Skeletal muscle tissue (tissue), 4 donors: ENCODE data around the gene LTC4S. TPM values are rescaled to one million over a fixed set of nuclear protein-coding genes. Genes with fewer than 3 reads are reported as not detected.

Experiments used
- H3K27ac ChIP-seq: one replicate; pipeline ENCODE4 v1.7.0; 2013; ENCODE audit warnings: mild to moderate bottlenecking, low read depth, low read length, inconsistent platforms
- H3K27me3 ChIP-seq, 3 donors: one replicate each; pipeline ENCODE4 v1.7.0; 2013; ENCODE audit warnings: low read length in 3 of 3; ENCODE audit not compliant: control insufficient read depth in 3 of 3, insufficient read depth in 3 of 3
- H3K36me3 ChIP-seq, 3 donors: one replicate each; pipeline ENCODE4 v1.7.0; 2013; ENCODE audit warnings: low read length in 3 of 3; ENCODE audit not compliant: control insufficient read depth in 3 of 3, insufficient read depth in 3 of 3
- H3K4me1 ChIP-seq, 3 donors: one replicate each; pipeline ENCODE4 v1.7.0; 2013; ENCODE audit warnings: low read length in 3 of 3, mild to moderate bottlenecking in 3 of 3; ENCODE audit not compliant: control insufficient read depth in 3 of 3, insufficient read depth in 3 of 3
- H3K4me3 ChIP-seq, 3 donors: one replicate each; pipeline ENCODE4 v1.7.0; 2013; ENCODE audit warnings: low read length in 3 of 3
- H3K9ac ChIP-seq, 3 donors: one replicate each; pipeline ENCODE4 v1.7.0; 2013; ENCODE audit warnings: low read length in 3 of 3, mild to moderate bottlenecking in 3 of 3, moderate library complexity in 2 of 3, low read depth in 1 of 3
- H3K9me3 ChIP-seq, 3 donors: one replicate each; pipeline ENCODE4 v1.7.0; 2013; ENCODE audit warnings: low read length in 3 of 3; ENCODE audit not compliant: control insufficient read depth in 3 of 3
- total RNA-seq: library from RNA; depleted of rRNA; stranded (reverse); fragments of >200 nt; gene quantifications from one replicate; pipeline ENCODE4 v1.2.3, GENCODE V29; 2014
- donor health status: Osteomylitis.

LTC4S gene
- total RNA-seq, 1 donor from 2014 or later, result 3.7 TPM

GRCh38 chr5:179768326-179769085, 25.3 kb upstream of the LTC4S start:
- Histone ChIP-seq H3K27me3 (no peaks in the 10 kb centered on the region), H3K9ac (no peak overlapping the region), H3K4me1 (peaks cover 23 to 24% (median 24%) of the 10 kb centered on the region in 3 donors), H3K27ac (no peak overlapping the region), H3K4me3 (no peak overlapping the region), H3K9me3 (no peaks in the 10 kb centered on the region), H3K36me3 (peaks cover 47 to 60% (median 50%) of the 10 kb centered on the region in 3 donors)

GRCh38 chr5:179769271-179769670, 24.5 kb upstream of the LTC4S start:
- peaks cover 55 to 68% (median 58%) of the 10 kb centered on the region in 3 donors for H3K36me3 ChIP-seq
- no peaks in the 10 kb centered on the region for H3K9me3 ChIP-seq
- no peaks in the 10 kb centered on the region for H3K27me3 ChIP-seq
- H3K27ac ChIP-seq, result no peak overlapping the region
- H3K4me3 ChIP-seq, result no peak overlapping the region
- no peak overlapping the region for H3K9ac ChIP-seq
- H3K4me1 ChIP-seq, result peaks cover 16 to 19% (median 17%) of the 10 kb centered on the region in 3 donors

GRCh38 chr5:179769796-179770195, 24.0 kb upstream of the LTC4S start:
- H3K36me3 ChIP-seq, result peaks cover 59 to 72% (median 59%) of the 10 kb centered on the region in 3 donors

DNA sequence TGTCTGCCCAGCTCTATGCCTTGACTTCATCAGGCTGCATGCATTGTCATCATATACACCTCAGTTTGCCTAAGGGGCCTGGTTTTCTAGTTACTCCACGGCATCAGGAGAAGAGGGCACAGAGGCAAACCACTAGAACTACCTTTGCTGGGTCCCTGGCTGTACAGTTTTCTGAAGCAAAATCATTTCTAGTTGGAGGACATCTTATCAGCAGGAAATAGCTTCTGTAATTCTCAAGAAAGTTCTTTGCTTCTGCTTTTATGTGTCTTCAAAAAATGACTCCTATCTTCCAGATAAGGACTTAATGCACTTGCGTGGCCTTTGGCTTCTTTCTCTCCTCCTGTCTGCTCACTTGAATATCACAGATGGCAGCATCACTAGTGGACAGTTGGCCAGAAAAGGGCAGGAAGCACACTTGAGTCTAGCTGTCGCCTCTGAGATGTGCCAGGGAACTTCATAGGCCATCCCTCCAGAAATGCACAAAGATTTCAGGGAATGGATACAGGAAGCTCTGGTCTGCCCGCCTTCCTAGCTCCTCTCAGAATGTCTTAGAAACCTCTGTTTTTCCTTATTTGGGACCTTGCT, 22.4 kb upstream of the LTC4S start:
- no peak overlapping the region for H3K4me3 ChIP-seq
- peaks cover 1 to 5% (median 2%) of the 10 kb centered on the region in 3 donors for H3K4me1 ChIP-seq
- H3K27me3 ChIP-seq, result no peaks in the 10 kb centered on the region
- H3K9ac ChIP-seq, result no peak overlapping the region
- H3K36me3 ChIP-seq, result peaks cover 60 to 78% (median 61%) of the 10 kb centered on the region in 3 donors
- no peaks in the 10 kb centered on the region for H3K9me3 ChIP-seq
- no peak overlapping the region for H3K27ac ChIP-seq

More at GRCh38 chr5:179769796-179770195, 24.0 kb upstream of the LTC4S start:
- no peak overlapping the region for H3K9ac ChIP-seq
- no peaks in the 10 kb centered on the region for H3K27me3 ChIP-seq
- H3K4me3 ChIP-seq, result no peak overlapping the region
- H3K4me1 ChIP-seq, result peaks cover 16 to 19% (median 17%) of the 10 kb centered on the region in 3 donors
- no peak overlapping the region for H3K27ac ChIP-seq
- no peaks in the 10 kb centered on the region for H3K9me3 ChIP-seq

GRCh38 chr5:179772351-179772750, 21.4 kb upstream of the LTC4S start:
- Histone ChIP-seq H3K4me1 (no peaks in the 10 kb centered on the region), H3K27me3 (no peaks in the 10 kb centered on the region), H3K9me3 (no peaks in the 10 kb centered on the region), H3K27ac (no peak overlapping the region), H3K9ac (no peak overlapping the region), H3K36me3 (peaks cover 56 to 71% (median 63%) of the 10 kb centered on the region in 3 donors), H3K4me3 (no peak overlapping the region)

- Histone ChIP-seq H3K9me3 (no peaks in the 10 kb centered on the region), H3K27me3 (no peaks in the 10 kb centered on the region), H3K36me3 (peaks cover 64 to 81% (median 70%) of the 10 kb centered on the region in 3 donors), H3K4me3 (no peak overlapping the region), H3K9ac (no peak overlapping the region), H3K27ac (no peak overlapping the region), H3K4me1 (no peaks in the 10 kb centered on the region)
Measured at GRCh38 chr5:179773686-179774040, 20.1 kb upstream of the LTC4S start.

- H3K36me3 ChIP-seq, result peaks cover 59 to 78% (median 66%) of the 10 kb centered on the region in 3 donors
Measured at GRCh38 chr5:179774442-179774841, 19.3 kb upstream of the LTC4S start.

GRCh38 chr5:179776411-179776938, 17.3 kb upstream of the LTC4S start:
- Histone ChIP-seq H3K27me3 (no peaks in the 10 kb centered on the region), H3K4me1 (no peaks in the 10 kb centered on the region), H3K36me3 (peaks cover 51 to 71% (median 58%) of the 10 kb centered on the region in 3 donors), H3K27ac (no peak overlapping the region), H3K9ac (no peak overlapping the region), H3K9me3 (no peaks in the 10 kb centered on the region), H3K4me3 (no peak overlapping the region)

More at GRCh38 chr5:179774442-179774841, 19.3 kb upstream of the LTC4S start:
- H3K4me1 ChIP-seq, result no peaks in the 10 kb centered on the region
- no peak overlapping the region for H3K27ac ChIP-seq
- no peaks in the 10 kb centered on the region for H3K9me3 ChIP-seq
- no peaks in the 10 kb centered on the region for H3K27me3 ChIP-seq
- H3K9ac ChIP-seq, result peak overlapping the region in 1 of 3 donors; percentile 8
- no peak overlapping the region for H3K4me3 ChIP-seq

GRCh38 chr5:179777456-179777855, 16.3 kb upstream of the LTC4S start:
- H3K36me3 ChIP-seq, result peaks cover 48 to 63% (median 53%) of the 10 kb centered on the region in 3 donors
- no peaks in the 10 kb centered on the region for H3K4me1 ChIP-seq
- no peaks in the 10 kb centered on the region for H3K9me3 ChIP-seq
- H3K4me3 ChIP-seq, result no peak overlapping the region
- no peak overlapping the region for H3K9ac ChIP-seq
- H3K27me3 ChIP-seq, result no peaks in the 10 kb centered on the region
- no peak overlapping the region for H3K27ac ChIP-seq

DNA sequence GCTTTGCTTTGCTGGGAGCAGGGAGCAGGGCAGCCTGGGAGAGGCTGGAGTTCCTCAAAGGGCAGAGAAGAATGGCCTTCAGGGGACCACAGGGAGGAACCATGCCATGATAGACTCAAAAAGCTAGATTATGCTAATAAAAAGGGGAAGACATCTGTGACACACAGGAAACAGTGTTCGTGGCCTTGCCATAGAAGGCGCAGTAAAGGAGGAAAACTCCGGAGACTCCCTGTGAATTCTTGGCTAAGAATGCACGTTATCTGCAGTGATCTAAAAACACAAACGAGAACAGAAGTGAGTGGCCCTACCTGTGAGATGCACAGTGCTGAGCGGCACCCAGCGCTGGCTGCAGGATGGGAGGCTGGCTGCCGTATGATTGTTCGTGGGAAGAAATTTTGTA, 15.9 kb upstream of the LTC4S start:
- Histone ChIP-seq H3K4me1 (no peaks in the 10 kb centered on the region), H3K27me3 (no peaks in the 10 kb centered on the region), H3K9ac (no peak overlapping the region), H3K27ac (no peak overlapping the region), H3K9me3 (no peaks in the 10 kb centered on the region), H3K36me3 (peaks cover 46 to 60% (median 51%) of the 10 kb centered on the region in 3 donors), H3K4me3 (no peak overlapping the region)
